SK-N-SH treated with all-trans-retinoic acid at 6 μM for 48 hours (cell line): ENCODE measurements around the gene REEP6.

ENCODE experiments used
- ATAC-seq: fragments of 200-7000 bp; cut with Tn5 transposase; 3 replicates; pipeline ENCODE4 v1.9.1; 2020; ENCODE audit warnings: mild to moderate bottlenecking, moderate library complexity
- BACH2 ChIP-seq: fragments of 250-450 bp; sonication (Bioruptor Pico); IDR thresholded peaks from 2 replicates; pipeline ENCODE4 v1.9.0; 2021; ENCODE audit warnings: mild to moderate bottlenecking, borderline replicate concordance
- CREB5 ChIP-seq: fragments of 250-450 bp; sonication (Bioruptor Pico); IDR thresholded peaks from 2 replicates; pipeline ENCODE4 v1.5.1; 2020; ENCODE audit warnings: low read depth, mild to moderate bottlenecking, moderate library complexity
- CSDC2 ChIP-seq: fragments of 250-450 bp; sonication (Bioruptor Pico); IDR thresholded peaks from 2 replicates; pipeline ENCODE4 v1.5.0; 2020; ENCODE audit warnings: mild to moderate bottlenecking, moderate library complexity
- CSRNP3 ChIP-seq: fragments of 250-450 bp; sonication (Bioruptor Pico); IDR thresholded peaks from 2 replicates; pipeline ENCODE4 v1.5.1; 2021; ENCODE audit warnings: mild to moderate bottlenecking, moderate library complexity
- ESRRG ChIP-seq: fragments of 250-450 bp; sonication (Bioruptor Pico); IDR thresholded peaks from 2 replicates; pipeline ENCODE4 v1.6.1; 2021; ENCODE audit warnings: mild to moderate bottlenecking
- GLIS3 ChIP-seq: fragments of 250-450 bp; sonication (Bioruptor Pico); IDR thresholded peaks from 2 replicates; pipeline ENCODE4 v1.5.0; 2020; ENCODE audit warnings: mild to moderate bottlenecking, moderate library complexity
- ISL1 ChIP-seq: fragments of 250-450 bp; sonication (Bioruptor Pico); IDR thresholded peaks from 2 replicates; pipeline ENCODE4 v2.1.2; 2022; ENCODE audit warnings: mild to moderate bottlenecking, moderate library complexity
- OSR1 ChIP-seq: fragments of 250-450 bp; sonication (Bioruptor Pico); IDR thresholded peaks from 2 replicates; pipeline ENCODE4 v1.8.0; 2022; ENCODE audit warnings: moderate library complexity, mild to moderate bottlenecking, inconsistent platforms
- PATZ1 ChIP-seq: fragments of 250-450 bp; sonication (Bioruptor Pico); IDR thresholded peaks from 2 replicates; pipeline ENCODE4 v1.8.0; 2020; ENCODE audit warnings: mild to moderate bottlenecking, moderate library complexity, borderline replicate concordance
- POU6F1 ChIP-seq: fragments of 250-450 bp; sonication (Bioruptor Pico); IDR thresholded peaks from 2 replicates; pipeline ENCODE4 v1.8.0; 2021; ENCODE audit warnings: low read depth, mild to moderate bottlenecking, moderate library complexity, borderline replicate concordance
- PPARA ChIP-seq: fragments of 250-450 bp; sonication (Bioruptor Pico); IDR thresholded peaks from 2 replicates; pipeline ENCODE4 v1.5.0; 2020; ENCODE audit warnings: mild to moderate bottlenecking, borderline replicate concordance
- RARB ChIP-seq: fragments of 250-450 bp; sonication (Bioruptor Pico); IDR thresholded peaks from 2 replicates; pipeline ENCODE4 v1.8.0; 2021; ENCODE audit warnings: mild to moderate bottlenecking, moderate library complexity
- SNAI2 ChIP-seq: fragments of 250-450 bp; sonication (Bioruptor Pico); IDR thresholded peaks from 2 replicates; pipeline ENCODE4 v1.5.0; 2020; ENCODE audit warnings: mild to moderate bottlenecking, moderate library complexity
- TOX ChIP-seq: fragments of 250-450 bp; sonication (Bioruptor Pico); IDR thresholded peaks from 2 replicates; pipeline ENCODE4 v1.8.0; 2021; ENCODE audit warnings: mild to moderate bottlenecking, moderate library complexity, borderline replicate concordance
- TSHZ2 ChIP-seq: fragments of 250-450 bp; sonication (Bioruptor Pico); IDR thresholded peaks from 2 replicates; pipeline ENCODE4 v1.5.0; 2020; ENCODE audit warnings: mild to moderate bottlenecking, moderate library complexity
- ZC3H10 ChIP-seq: fragments of 250-450 bp; sonication (Bioruptor Pico); IDR thresholded peaks from 2 replicates; pipeline ENCODE4 v1.5.1; 2021; ENCODE audit warnings: mild to moderate bottlenecking, moderate library complexity
- ZFP3 ChIP-seq: fragments of 250-450 bp; sonication (Bioruptor Pico); IDR thresholded peaks from 2 replicates; pipeline ENCODE4 v1.5.0; 2020; ENCODE audit warnings: mild to moderate bottlenecking, moderate library complexity
- ZFP30 ChIP-seq: fragments of 450-650 bp; formaldehyde crosslinking; IDR thresholded peaks from 2 replicates; pipeline ENCODE4 v1.5.0; 2022; ENCODE audit warnings: mild to moderate bottlenecking, moderate library complexity
- ZNF8 ChIP-seq: fragments of 450-650 bp; formaldehyde crosslinking; IDR thresholded peaks from 2 replicates; pipeline ENCODE4 v1.5.0; 2020; ENCODE audit warnings: mild to moderate bottlenecking, moderate library complexity

Gene REEP6

GRCh38 chr19:1492474-1493006 lies 1.6 kb downstream of the REEP6 start (continued):
- TF ChIP-seq PATZ1 (CRISPR knock-in tag): no peak

GRCh38 chr19:1494115-1494815 lies 3.3 kb downstream of the REEP6 start:
- no peak for TF ChIP-seq ZFP3 (CRISPR knock-in tag)
- TF ChIP-seq PPARA (CRISPR knock-in tag): no peak
- TF ChIP-seq OSR1 (CRISPR knock-in tag): no peak
- no peak for TF ChIP-seq ISL1
- no peak for TF ChIP-seq ESRRG (CRISPR knock-in tag)
- TF ChIP-seq ZFP30 (CRISPR knock-in tag): no peak
- no peak for TF ChIP-seq ZC3H10 (CRISPR knock-in tag)
- no peak for TF ChIP-seq RARB (CRISPR knock-in tag)
- TF ChIP-seq ZNF8: no peak
- TF ChIP-seq, all 23 proteins: peak for 0
- no peak for ATAC-seq

- ATAC-seq: no peak
- no peak for TF ChIP-seq BACH2
- no peak for TF ChIP-seq CSDC2 (CRISPR knock-in tag)
- TF ChIP-seq ZFP3 (CRISPR knock-in tag): no peak
- no peak for TF ChIP-seq TSHZ2 (CRISPR knock-in tag)
- no peak for TF ChIP-seq ESRRG (CRISPR knock-in tag)
- TF ChIP-seq PATZ1 (CRISPR knock-in tag): no peak
- no peak for TF ChIP-seq GLIS3 (CRISPR knock-in tag)
- no peak for TF ChIP-seq TOX
These were observed 4.2 kb downstream of the REEP6 start for GRCh38 chr19:1495051-1495798.

- no peak for ATAC-seq
- no peak for TF ChIP-seq ESRRG (CRISPR knock-in tag)
- no peak for TF ChIP-seq ISL1
- TF ChIP-seq RARB (CRISPR knock-in tag): no peak
- TF ChIP-seq CSRNP3 (CRISPR knock-in tag): no peak
- TF ChIP-seq ZFP3 (CRISPR knock-in tag): no peak
- no peak for TF ChIP-seq POU6F1 (CRISPR knock-in tag)
- no peak for TF ChIP-seq CREB5
- TF ChIP-seq PPARA (CRISPR knock-in tag): no peak
- TF ChIP-seq SNAI2 (CRISPR knock-in tag): no peak
- TF ChIP-seq ZNF8: no peak
These were observed 5.1 kb downstream of the REEP6 start for GRCh38 chr19:1495799-1496713.
